T-cell (primary cell): ENCODE measurements around the gene CST6. TPM values are rescaled to one million over a fixed set of nuclear protein-coding genes. Genes with fewer than 3 reads are reported as not detected.

Source experiments
- ATAC-seq, 4 experiments: fragments of 200-7000 bp in 3 of 4; fragments of 150-1000 bp in 1 of 4; cut with Tn5 transposase; replicated peaks in 1 of 4; 1 replicate in 3 of 4; 2 replicates in 1 of 4; pipeline ENCODE4 v1.10.0; 2021; ENCODE audit warnings: moderate library complexity in 3 of 4, mild to moderate bottlenecking in 2 of 4, moderate number of reproducible peaks in 1 of 4
- CTCF ChIA-PET, 2 donors: fragments of 300-600 bp; sonication (Branson Sonifier 250); formaldehyde crosslinking; loops; one replicate each; lab custom pipeline; 2022; ENCODE audit warnings: antibody characterized with exemption in 2 of 2; lab: Charles Lee
- POLR2A ChIA-PET, 2 donors: fragments of 300-600 bp; sonication (Branson Sonifier 250); formaldehyde crosslinking; loops; one replicate each; lab custom pipeline; 2022; ENCODE audit warnings: antibody characterized with exemption in 2 of 2; lab: Charles Lee
- DNase-seq, 35 experiments: peaks; one replicate each; pipeline versions ENCODE4 v3.0.0 to v3.0.0-alpha.2; 2013 to 2023
- H3K27ac ChIP-seq: one replicate; pipeline ENCODE4 v1.5.1; 2013; ENCODE audit warnings: low read length
- H3K27me3 ChIP-seq, 2 experiments: replicated peaks in 1 of 2; 1 replicate in 1 of 2; 2 replicates in 1 of 2; pipeline versions ENCODE4 v1.6.1 to v1.7.0; 2013; ENCODE audit warnings: low read length in 1 of 2, mixed read lengths in 1 of 2; ENCODE audit not compliant: control insufficient read depth in 2 of 2, insufficient read depth in 2 of 2; ENCODE audit errors: extremely low read depth in 1 of 2
- H3K36me3 ChIP-seq, 2 donors: 1 replicate in 1 of 2; 2 replicates in 1 of 2; pipeline versions ENCODE4 v1.6.1 to v1.7.0; 2013; ENCODE audit warnings: low read length in 1 of 2; ENCODE audit not compliant: control insufficient read depth in 2 of 2, insufficient read depth in 1 of 2; ENCODE audit errors: extremely low read depth in 1 of 2
- H3K4me1 ChIP-seq, 2 experiments: 1 replicate in 1 of 2; 2 replicates in 1 of 2; pipeline versions ENCODE4 v1.6.1 to v1.7.0; 2013; ENCODE audit warnings: low read length in 2 of 2, mixed read lengths in 1 of 2; ENCODE audit not compliant: insufficient read depth in 2 of 2, control insufficient read depth in 1 of 2; ENCODE audit errors: extremely low read depth in 1 of 2
- H3K4me3 ChIP-seq, 2 donors: 1 replicate in 1 of 2; 2 replicates in 1 of 2; pipeline versions ENCODE4 v1.5.1 to v1.7.0; 2013; ENCODE audit warnings: mild to moderate bottlenecking in 2 of 2, low read length in 1 of 2, moderate library complexity in 1 of 2; ENCODE audit not compliant: control insufficient read depth in 1 of 2; ENCODE audit errors: extremely low read depth in 1 of 2
- H3K9me3 ChIP-seq: 2 replicates; pipeline ENCODE4 v1.7.0; 2013
- H3K27ac Mint-ChIP-seq, 2 donors: one replicate each; pipeline ENCODE4 v1.8.0; 2020 to 2021; ENCODE audit warnings: mild to moderate bottlenecking in 2 of 2, mixed read lengths in 2 of 2
- H3K27me3 Mint-ChIP-seq, 2 donors: one replicate each; pipeline ENCODE4 v1.8.0; 2021 to 2022; ENCODE audit warnings: mixed read lengths in 2 of 2
- H3K36me3 Mint-ChIP-seq: one replicate; pipeline ENCODE4 v1.8.0; 2021; ENCODE audit warnings: mixed read lengths
- H3K4me1 Mint-ChIP-seq, 3 donors: one replicate each; pipeline ENCODE4 v1.8.0; 2020 to 2022; ENCODE audit warnings: mixed read lengths in 3 of 3, mild to moderate bottlenecking in 1 of 3
- H3K4me3 Mint-ChIP-seq, 3 donors: one replicate each; pipeline ENCODE4 v1.8.0; 2020 to 2022; ENCODE audit warnings: mild to moderate bottlenecking in 3 of 3, mixed read lengths in 3 of 3, moderate library complexity in 3 of 3
- H3K9me3 Mint-ChIP-seq, 3 donors: one replicate each; pipeline ENCODE4 v1.8.0; 2020 to 2022; ENCODE audit warnings: mixed read lengths in 3 of 3
- WGBS: methylation state at CpG from one replicate; pipeline ENCODE4 v1.1.5; 2013; ENCODE audit warnings: missing lambda C conversion rate; ENCODE audit not compliant: insufficient coverage; 5-methylcytosine and 5-hydroxymethylcytosine counted together
- total RNA-seq, 35 experiments: library from RNA in 6 of 35; stranded (reverse) in 6 of 35; fragments of 120-200 nt in 1 of 35; gene quantifications; one replicate each; pipeline versions ENCODE4 v1.2.1 to v1.2.4 and lab custom pipeline; 2013 to 2026

CST6 gene
- total RNA-seq, 5 donors from 2014 or later (not counting 1 experiment from before 2014, with no cell fraction given) = not detected

GRCh38 chr11:65997286-65997685 is 14.5 kb upstream of the CST6 start:
- Mint-ChIP-seq H3K36me3 (peaks cover 32% of the 10 kb centered on the region), H3K27ac (no peak overlapping the region), H3K9me3 (no peaks in the 10 kb centered on the region), H3K4me3 (no peak overlapping the region), H3K27me3 (no peaks in the 10 kb centered on the region), H3K4me1 (peaks cover 24 to 33% (median 28%) of the 10 kb centered on the region in 3 donors)
- ATAC-seq = no peak
- ChIA-PET POLR2A (no interaction called here), CTCF (interaction anchor here in 1 of 2 donors (0.6 kb wide), 1 partner anchor 1356 kb away, joined by 3 read pairs; the partner anchor contains the start of gene POLD4)
- H3K4me1 ChIP-seq = peaks cover 5 to 16% of the 10 kb centered on the region in 2 experiments
- H3K27ac ChIP-seq = no peak overlapping the region
- H3K27me3 ChIP-seq = no peaks in the 10 kb centered on the region
- H3K4me3 ChIP-seq = no peak overlapping the region
- no peaks in the 10 kb centered on the region for H3K9me3 ChIP-seq
- WGBS = 91% methylated on average over 1 of the region's 2 CpGs
- H3K36me3 ChIP-seq = peaks cover 6 to 49% of the 10 kb centered on the region in 2 donors
- no peak for DNase-seq

- H3K27ac ChIP-seq = peak within 1 kb of the TSS; percentile 77
- DNase-seq = peak; percentile 84 to 97 (median 90)
- H3K9me3 ChIP-seq = no peaks in the 10 kb centered on the region
- peak; percentile 82 to 86 (median 82) for ATAC-seq
- ChIA-PET CTCF (interaction anchor here (0.6 to 1.4 kb wide), 10 partner anchors 10 to 2000 kb away, joined by 3 to 8 read pairs (median 4); partner anchors contain the start of genes CCDC85B (in 1 of the 2), FIBP (in 1 of the 2) and KAT5 (in 1 of the 2)), POLR2A (interaction anchor here (0.6 to 1.0 kb wide), 5 partner anchors 10 to 1227 kb away, joined by 3 to 10 read pairs (median 5); no protein-coding TSS in a partner anchor)
- Mint-ChIP-seq H3K9me3 (no peaks in the 10 kb centered on the region), H3K27me3 (no peaks in the 10 kb centered on the region), H3K4me1 (peaks cover 28 to 50% (median 46%) of the 10 kb centered on the region in 3 donors), H3K27ac (peak within 1 kb of the TSS; percentile 99 to 100), H3K36me3 (peaks cover 38% of the 10 kb centered on the region), H3K4me3 (peak within 1 kb of the TSS; percentile 95 to 100 (median 99))
- H3K4me1 ChIP-seq = peaks cover 5 to 27% of the 10 kb centered on the region in 2 experiments
- under 1% methylated on average over 50 of the region's 55 CpGs for WGBS
- H3K4me3 ChIP-seq = peak within 1 kb of the TSS; percentile 82 to 92
- peaks cover 13 to 51% of the 10 kb centered on the region in 2 donors for H3K36me3 ChIP-seq
- H3K27me3 ChIP-seq = no peaks in the 10 kb centered on the region
Measured at GRCh38 chr11:66001942-66002647, 9.7 kb upstream of the CST6 start, which contains the start of the genes BANF1 and EIF1AD. Gene BANF1, plus strand, starts transcription at chr11:66002503. Its CDS starts 748 bp downstream, at chr11:66003251. Gene EIF1AD, minus strand, starts transcription at chr11:66002157. Its CDS starts 1,768 bp downstream, at chr11:66000389.

GRCh38 chr11:66002648-66003225 is 9.1 kb upstream of the CST6 start:
- Histone ChIP-seq H3K4me1 (peaks cover 5 to 27% of the 10 kb centered on the region in 2 experiments), H3K4me3 (peak overlapping the region; percentile 82 to 92), H3K9me3 (no peaks in the 10 kb centered on the region), H3K27ac (peak overlapping the region; percentile 77), H3K27me3 (no peaks in the 10 kb centered on the region), H3K36me3 (peaks cover 13 to 45% of the 10 kb centered on the region in 2 donors)
- Mint-ChIP-seq H3K27me3 (no peaks in the 10 kb centered on the region), H3K4me3 (peak overlapping the region; percentile 95 to 100 (median 99)), H3K4me1 (peaks cover 22 to 46% (median 43%) of the 10 kb centered on the region in 3 donors), H3K27ac (peak overlapping the region; percentile 99 to 100), H3K36me3 (peaks cover 33% of the 10 kb centered on the region), H3K9me3 (no peaks in the 10 kb centered on the region)
- DNase-seq (peak in 6 of 35 experiments; percentile 62 to 87 (median 72)), ATAC-seq (peak; percentile 78 to 82 (median 80))
- POLR2A ChIA-PET = interaction anchor here in 1 of 2 donors (0.6 to 1.0 kb wide), 2 partner anchors 50 to 144 kb away, joined by 3 read pairs; no protein-coding TSS in a partner anchor
- WGBS = under 1% methylated on average over 36 of the region's 40 CpGs
- CTCF ChIA-PET = interaction anchor here in 1 of 2 donors (0.6 to 1.4 kb wide), 7 partner anchors 12 to 1999 kb away, joined by 3 to 8 read pairs (median 5); partner anchors contain the start of genes CCDC85B, FIBP and KAT5

- no peak for DNase-seq
- Mint-ChIP-seq H3K27me3 (no peaks in the 10 kb centered on the region), H3K4me3 (peak overlapping the region; percentile 95 to 100 (median 99))
Measured at GRCh38 chr11:66003291-66003690, 8.5 kb upstream of the CST6 start.

GRCh38 chr11:66004186-66004585 is 7.6 kb upstream of the CST6 start:
- Mint-ChIP-seq H3K9me3 (no peaks in the 10 kb centered on the region), H3K36me3 (peaks cover 19% of the 10 kb centered on the region), H3K27ac (peak overlapping the region; percentile 8 to 28), H3K27me3 (no peaks in the 10 kb centered on the region), H3K4me3 (peak overlapping the region; percentile 44 to 95 (median 47)), H3K4me1 (peaks cover 15 to 43% (median 42%) of the 10 kb centered on the region in 3 donors)
- no peaks in the 10 kb centered on the region for H3K27me3 ChIP-seq
- no peak overlapping the region for H3K4me3 ChIP-seq
- H3K36me3 ChIP-seq = peaks cover 13 to 31% of the 10 kb centered on the region in 2 donors
- POLR2A ChIA-PET = no interaction called here
- peaks cover 5 to 27% of the 10 kb centered on the region in 2 experiments for H3K4me1 ChIP-seq
- DNase-seq (no peak), ATAC-seq (no peak)
- 25% methylated on average over 1 of the region's 4 CpGs for WGBS
- no peak overlapping the region for H3K27ac ChIP-seq
- H3K9me3 ChIP-seq = no peaks in the 10 kb centered on the region
- CTCF ChIA-PET = no interaction called here

More at GRCh38 chr11:66003291-66003690, 8.5 kb upstream of the CST6 start:
- H3K36me3 Mint-ChIP-seq = peaks cover 28% of the 10 kb centered on the region
- H3K4me3 ChIP-seq = peak overlapping the region; percentile 64 to 82
- H3K9me3 Mint-ChIP-seq = no peaks in the 10 kb centered on the region
- POLR2A ChIA-PET = no interaction called here
- H3K4me1 Mint-ChIP-seq = peaks cover 16 to 46% (median 43%) of the 10 kb centered on the region in 3 donors
- peaks cover 5 to 27% of the 10 kb centered on the region in 2 experiments for H3K4me1 ChIP-seq
- H3K36me3 ChIP-seq = peaks cover 13 to 39% of the 10 kb centered on the region in 2 donors
- ATAC-seq = no peak
- H3K27ac Mint-ChIP-seq = peak overlapping the region; percentile 84 to 89
- H3K27ac ChIP-seq = peak overlapping the region; percentile 55
- H3K9me3 ChIP-seq = no peaks in the 10 kb centered on the region
- 72% methylated on average over 5 of the region's 6 CpGs for WGBS
- CTCF ChIA-PET = interaction anchor here in 1 of 2 donors (1.4 kb wide), 1 partner anchor 292 kb away, joined by 6 read pairs; the partner anchor contains the start of gene KAT5
- H3K27me3 ChIP-seq = no peaks in the 10 kb centered on the region
